PFSK-1 (cell line): ENCODE measurements around the gene WIF1.

Experiments
- POLR2AphosphoS5 ChIP-seq: IDR thresholded peaks from 2 replicates; pipeline ENCODE4 v1.6.1; 2012; ENCODE audit warnings: low read depth, mild to moderate bottlenecking, control low read depth, low read length, moderate library complexity
- REST ChIP-seq, 2 experiments: IDR thresholded peaks; 2 replicates each; pipeline versions ENCODE4 v1.6.1 to v1.8.0; 2011 to 2012; ENCODE audit warnings: low read depth in 2 of 2, low read length in 2 of 2, control low read depth in 1 of 2, inconsistent platforms in 1 of 2, mild to moderate bottlenecking in 1 of 2, moderate library complexity in 1 of 2; ENCODE audit not compliant: insufficient read depth in 1 of 2
- SIN3A ChIP-seq: IDR thresholded peaks from 2 replicates; pipeline ENCODE4 v1.6.1; 2012; ENCODE audit warnings: mild to moderate bottlenecking, low read length, moderate library complexity, borderline replicate concordance; ENCODE audit not compliant: insufficient read depth
- TAF1 ChIP-seq: IDR thresholded peaks from 2 replicates; pipeline ENCODE4 v1.6.1; 2012; ENCODE audit warnings: low read length, control low read depth, borderline replicate concordance; ENCODE audit not compliant: insufficient read depth

GRCh38 chr12:65121956-65122469, 908 bp upstream of the WIF1 start:
- no peak for TF ChIP-seq POLR2AphosphoS5
- no peak for TF ChIP-seq TAF1
- TF ChIP-seq SIN3A = no peak
- no peak for TF ChIP-seq REST (IDR thresholded peaks at IDR 0.05; ENCODE audit: insufficient read depth in 1 of 2, low read depth in 2 of 2, low read length in 2 of 2)
